ENCODE measurements around the gene MTF2.
"Not testable (repeated sequence)": the region's sequence is repeated elsewhere in the genome, so short reads cannot be mapped to it uniquely, and the experiment has no call there.

MTF2 gene

DNA sequence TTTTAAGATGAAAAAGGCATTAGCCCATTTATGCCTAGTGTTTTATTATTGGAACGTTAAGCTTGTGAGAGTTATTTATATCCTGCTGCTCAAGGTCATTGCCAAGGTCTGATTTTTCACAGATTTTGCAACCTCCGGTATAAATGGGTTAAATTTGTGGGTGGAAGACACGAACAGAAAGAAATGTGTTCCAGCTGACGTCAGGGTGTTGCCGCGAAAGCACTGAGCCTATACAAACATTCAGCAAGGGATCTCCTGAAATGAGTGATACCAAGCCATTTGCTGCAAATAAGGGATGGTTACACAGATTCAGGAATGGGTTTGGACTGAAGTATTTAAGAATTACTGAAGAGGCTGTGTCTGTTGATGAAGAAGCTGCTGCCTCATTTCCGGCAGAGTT lies 68.9 kb downstream of the MTF2 start:
- no peak for DNase-seq

GRCh38 chr1:93150729-93151128 lies 71.6 kb downstream of the MTF2 start:
- DNase-seq = no peak

GRCh38 chr1:93151474-93151873 lies 72.4 kb downstream of the MTF2 start:
- no peak for DNase-seq

DNA sequence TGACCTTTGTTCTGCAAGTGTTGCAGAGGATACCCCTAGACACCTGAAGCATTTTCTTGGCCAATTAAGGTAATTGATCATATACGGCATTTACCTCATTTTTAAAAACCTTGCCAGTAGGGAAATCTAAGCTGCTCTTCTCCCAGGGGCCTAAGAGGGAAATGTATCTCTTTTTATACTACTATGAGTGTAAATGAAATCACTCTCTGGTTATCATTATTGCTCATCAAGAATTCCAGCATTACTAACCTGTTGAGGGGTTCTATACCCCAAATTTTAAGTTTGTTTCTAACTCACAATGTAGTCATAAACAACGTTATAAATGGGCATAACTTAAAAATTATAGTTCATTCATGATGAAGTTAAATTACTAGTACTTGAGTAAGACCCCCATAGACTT lies 73.8 kb downstream of the MTF2 start:
- no peak for DNase-seq

DNA sequence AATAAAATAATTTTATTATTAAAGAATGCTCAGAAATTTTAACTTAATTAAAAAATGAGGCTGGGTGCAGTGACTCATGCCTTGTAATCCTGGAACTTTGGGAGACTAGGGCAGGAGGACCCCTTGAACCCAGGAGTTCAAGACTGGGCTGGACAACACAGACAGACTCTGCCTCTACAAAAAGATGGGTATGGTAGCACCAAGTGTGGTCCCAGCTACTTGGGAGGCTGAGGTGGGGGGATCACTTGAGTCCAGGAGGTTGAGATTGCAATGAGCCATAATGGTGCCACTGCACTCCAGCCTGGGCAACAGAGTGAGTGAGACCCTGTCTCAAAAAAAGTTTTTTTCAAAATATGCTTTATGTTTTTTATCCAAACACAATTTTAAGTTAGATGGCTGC lies 75.8 kb downstream of the MTF2 start:
- DNase-seq = no peak

- DNase-seq = no peak
These were observed 76.3 kb downstream of the MTF2 start for GRCh38 chr1:93155335-93155734.

DNA sequence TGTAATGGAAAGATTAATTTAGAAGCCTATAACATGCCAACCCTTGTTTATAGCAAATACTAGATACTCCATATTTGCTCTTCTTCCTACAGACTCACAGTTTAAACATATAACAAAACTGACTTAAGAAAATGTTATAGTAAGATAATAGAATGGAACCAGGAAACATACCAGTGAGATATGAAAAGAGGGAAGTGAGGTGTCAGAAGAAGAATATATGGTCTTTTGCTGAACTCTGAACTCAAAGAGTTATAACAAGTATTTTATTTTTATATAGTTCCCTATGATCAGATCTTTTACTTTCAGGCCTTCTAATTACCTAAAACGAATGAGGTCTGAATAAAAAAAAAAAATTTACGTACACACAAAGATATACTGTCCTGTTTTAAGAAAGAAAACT lies 80.3 kb downstream of the MTF2 start:
- DNase-seq = no peak

GRCh38 chr1:93163314-93163713 lies 84.2 kb downstream of the MTF2 start:
- not testable (repeated sequence) for DNase-seq

DNA sequence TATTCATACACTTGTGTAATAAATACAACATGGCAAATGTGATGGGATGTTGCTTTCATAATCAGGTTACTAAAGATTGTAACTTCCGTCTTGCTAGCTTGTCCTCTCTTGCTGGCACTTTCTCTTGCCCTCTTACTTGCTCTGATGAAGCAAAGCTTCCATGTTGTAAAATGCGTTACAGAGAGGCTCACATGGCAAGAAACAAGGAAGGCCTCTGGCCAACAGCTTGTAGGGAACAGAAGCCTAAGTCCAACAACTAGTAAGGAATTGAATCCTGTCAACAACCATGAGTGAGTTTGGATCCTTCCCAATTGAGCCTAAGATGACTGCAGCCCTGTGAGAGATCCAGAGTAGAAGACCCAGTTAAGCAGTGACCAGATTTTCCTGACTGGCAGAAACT lies 85.7 kb downstream of the MTF2 start:
- no peak for DNase-seq

- not testable (repeated sequence) for DNase-seq
These were observed 86.8 kb downstream of the MTF2 start for GRCh38 chr1:93165895-93166294.

DNA sequence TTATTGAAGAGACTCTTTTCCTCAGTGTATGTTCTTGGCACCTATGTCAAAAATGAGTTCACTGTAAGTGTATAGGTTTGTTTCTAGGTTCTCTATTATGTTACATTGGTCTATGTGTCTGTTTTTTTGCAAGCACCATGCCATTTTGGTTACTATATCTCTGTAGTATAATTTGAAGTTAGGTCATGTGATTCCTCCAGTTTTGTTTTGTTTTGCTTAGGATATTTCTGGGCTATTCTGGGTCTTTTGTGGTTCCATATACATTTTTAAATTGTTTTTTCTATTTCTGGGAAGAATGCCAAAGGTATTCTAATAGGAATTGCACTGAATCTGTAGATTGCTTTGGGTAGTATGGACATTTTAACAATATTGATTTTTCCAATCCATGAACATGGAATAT lies 87.9 kb downstream of the MTF2 start:
- DNase-seq = no peak

DNA sequence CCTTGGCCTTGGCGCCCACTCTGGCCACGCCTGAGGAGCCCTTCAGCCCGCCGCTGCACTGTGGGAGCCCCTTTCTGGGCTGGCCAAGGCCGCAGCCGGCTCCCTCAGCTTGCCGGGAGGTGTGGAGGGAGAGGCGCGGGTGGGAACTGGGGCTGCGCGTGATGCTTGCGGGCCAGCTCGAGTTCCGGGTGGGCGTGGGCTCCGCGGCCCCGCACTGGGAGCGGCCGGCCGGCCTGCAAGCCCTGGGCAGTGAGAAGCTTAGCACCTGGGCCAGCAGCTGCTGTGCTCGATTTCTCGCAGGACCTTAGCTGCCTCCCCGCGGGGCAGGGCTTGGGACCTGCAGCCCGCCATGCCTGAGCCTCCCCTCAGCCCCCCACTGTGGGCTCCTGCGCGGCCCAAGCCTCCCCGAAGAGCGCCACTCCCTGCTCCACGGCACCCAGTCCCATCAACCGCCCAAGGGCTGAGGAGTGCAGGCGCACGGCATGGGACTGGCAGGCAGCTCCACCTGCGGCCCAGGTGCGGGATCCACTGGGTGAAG lies 91.1 kb downstream of the MTF2 start:
- DNase-seq = not testable (repeated sequence)

DNA sequence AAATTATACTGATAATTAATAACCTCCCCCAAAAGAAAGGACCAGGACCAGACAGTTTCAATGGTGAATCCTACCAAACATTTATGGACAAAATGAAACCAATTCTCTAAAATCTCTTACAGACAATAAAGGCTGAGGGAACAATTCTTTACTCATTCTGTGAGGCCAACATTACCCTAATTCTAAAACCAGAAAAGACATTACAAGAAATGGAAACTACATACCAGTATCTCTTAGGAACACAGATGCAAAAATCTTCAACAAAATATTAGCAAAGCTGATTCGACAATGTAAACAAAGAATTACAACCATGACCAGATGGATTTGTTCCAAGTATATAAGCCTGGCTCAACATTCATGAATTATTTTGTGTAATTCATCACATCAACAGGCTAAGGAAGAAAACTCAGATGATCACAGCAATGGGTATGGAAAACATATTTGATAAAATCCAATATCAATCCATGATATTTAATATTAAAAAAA lies 92.5 kb downstream of the MTF2 start:
- no peak for DNase-seq

- DNase-seq = no peak
These were observed 93.7 kb downstream of the MTF2 start for GRCh38 chr1:93172778-93173177.

DNA sequence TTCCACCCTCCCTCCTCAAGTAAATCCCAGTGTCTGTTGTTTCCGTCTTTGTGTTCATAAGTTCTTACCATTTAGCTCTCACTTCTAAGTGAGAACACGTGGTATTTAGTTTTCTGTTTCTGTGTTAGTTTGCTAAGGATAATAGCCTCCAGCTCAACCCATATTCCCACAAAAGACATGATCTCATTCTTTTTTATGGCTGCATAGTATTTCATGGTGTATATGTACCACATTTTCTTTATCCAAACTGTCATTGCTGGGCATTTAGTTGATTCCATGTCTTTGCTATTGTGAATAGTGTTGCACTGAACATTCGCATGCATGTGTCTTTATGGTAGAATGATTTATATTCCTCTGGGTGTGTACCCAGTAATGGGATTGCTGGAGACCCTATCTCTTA lies 95.6 kb downstream of the MTF2 start:
- not testable (repeated sequence) for DNase-seq

DNA sequence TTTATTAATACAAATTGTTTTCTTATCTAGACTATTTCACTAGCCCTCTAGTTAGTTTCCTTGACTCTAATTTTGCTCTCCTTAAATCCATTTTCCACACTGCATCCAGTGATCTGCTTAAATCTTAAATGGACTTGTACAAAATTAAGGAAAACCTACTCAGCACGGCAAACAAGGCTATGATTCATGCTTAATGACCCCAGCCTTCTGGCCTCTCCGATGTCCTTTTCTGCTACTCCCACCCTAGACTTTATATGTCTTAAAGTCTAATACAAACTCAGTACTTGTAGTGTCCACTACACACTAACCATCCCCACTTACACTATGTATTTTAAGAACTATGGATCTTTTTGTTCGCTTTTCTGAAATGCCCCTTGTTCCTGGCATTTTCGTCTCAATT lies 98.9 kb downstream of the MTF2 start:
- no peak for DNase-seq

DNA sequence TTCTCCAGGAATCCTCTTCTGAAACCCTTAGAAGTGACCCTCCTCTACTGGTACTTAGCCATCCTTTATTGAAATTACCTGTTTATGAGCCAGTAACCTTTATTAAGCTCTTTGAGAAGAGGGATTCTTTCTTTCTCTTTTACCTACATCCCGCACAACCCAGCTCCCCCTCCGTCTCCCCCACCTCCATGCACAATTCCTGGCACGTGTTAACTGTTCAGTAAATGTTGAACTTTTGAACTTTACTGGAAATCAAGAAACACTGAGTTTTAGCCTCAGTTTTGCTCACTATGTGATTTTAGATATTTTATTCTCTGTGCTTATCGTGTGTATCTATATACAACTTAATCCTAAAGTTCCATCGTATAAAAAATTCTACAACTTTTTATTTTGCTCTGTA lies 99.3 kb downstream of the MTF2 start:
- no peak for DNase-seq

DNA sequence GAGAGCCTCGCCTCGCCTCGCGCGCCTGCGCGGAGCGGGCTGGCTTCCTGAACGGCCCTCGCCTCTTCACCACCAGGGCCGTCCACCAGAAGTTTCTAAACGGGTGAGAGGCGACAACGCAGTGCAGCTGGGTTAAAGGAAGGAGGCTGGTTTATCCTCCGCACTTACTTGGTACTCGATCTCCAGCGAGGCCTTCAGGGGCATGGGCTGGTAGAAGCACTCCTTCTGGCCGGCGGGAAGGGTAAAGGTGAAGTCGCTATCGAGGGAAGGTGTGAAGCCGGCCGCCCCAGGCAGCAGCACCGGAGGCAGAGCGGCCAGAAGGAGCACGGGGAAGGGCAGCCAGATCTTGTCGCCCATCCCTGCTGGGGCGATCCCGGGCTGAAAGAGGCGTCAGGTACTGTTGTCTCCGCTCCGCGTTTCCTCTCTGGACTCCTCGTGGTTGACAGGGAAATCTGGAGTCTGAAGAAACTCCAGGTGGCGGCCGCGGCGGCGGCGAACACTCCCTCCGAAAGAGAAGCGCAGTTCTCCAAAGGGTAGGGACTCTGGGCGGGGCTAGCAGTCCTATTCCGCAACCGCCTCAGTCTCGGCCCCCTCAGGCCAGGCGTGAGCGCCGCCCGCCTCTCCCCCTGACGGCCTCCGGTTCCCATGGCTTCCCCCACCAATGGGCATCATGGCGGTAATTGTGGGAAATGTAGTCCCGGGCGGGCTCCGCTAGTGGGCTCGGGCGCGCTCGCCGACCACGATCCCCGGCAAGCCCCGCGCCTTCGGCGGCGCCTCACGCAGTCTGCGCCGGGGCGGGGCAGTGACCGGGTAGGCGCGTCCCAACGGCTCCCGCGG lies 101.0 kb downstream of the MTF2 start, which contains the start of gene TMED5:
TSS of gene TMED5 (minus strand) at position 528 of the 837 bp plus-strand sequence. CDS start at position 357, 171 bp downstream.
- peak; percentile 98 for DNase-seq

DNA sequence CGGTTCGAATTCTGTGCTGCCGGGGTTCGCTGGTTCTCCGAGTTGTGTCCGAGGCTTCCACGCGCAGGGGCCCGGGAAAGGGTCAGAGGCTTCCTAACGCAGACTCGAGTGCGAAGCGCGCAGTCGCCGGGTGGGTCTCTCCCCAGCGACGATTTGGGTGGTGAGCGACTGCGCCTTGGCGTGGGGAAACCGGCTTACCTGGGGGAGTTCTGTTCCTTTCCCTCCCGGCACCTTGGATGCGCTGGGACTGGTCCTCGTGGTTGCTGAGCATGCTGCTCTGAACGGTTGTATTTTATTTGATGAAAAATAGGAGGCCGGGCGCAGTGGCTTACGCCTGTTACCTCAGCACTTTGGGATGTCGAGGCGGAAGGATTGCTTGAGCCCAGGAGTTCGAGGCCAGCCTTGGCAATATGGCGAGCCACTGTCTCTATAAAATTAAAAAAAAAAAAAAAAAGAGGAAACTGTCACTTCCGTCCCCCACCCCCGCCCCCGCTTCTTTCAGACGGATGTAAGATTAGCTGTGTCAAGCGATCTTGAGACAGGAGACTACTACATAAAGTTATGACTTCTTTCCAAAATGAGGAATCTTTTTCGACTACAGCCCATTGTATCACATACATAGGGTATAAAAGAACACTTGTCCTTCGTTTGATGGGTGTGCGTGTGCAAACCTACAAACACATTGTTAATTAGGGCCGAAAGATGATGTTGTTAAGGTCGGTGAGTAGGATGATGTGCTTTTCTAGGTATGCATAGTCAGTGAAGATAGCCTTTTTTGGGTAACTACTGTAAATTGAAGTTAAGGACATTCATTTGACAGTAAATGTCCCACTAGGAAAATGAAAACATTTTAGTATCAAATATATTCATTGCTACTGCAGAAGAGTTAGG lies 101.9 kb downstream of the MTF2 start, which contains the start of gene CCDC18:
TSS of gene CCDC18 (plus strand) at position 2 of the 891 bp plus-strand sequence. CDS start 2,638 bp downstream, outside the sequence.
- peak; percentile 67 for DNase-seq

DNA sequence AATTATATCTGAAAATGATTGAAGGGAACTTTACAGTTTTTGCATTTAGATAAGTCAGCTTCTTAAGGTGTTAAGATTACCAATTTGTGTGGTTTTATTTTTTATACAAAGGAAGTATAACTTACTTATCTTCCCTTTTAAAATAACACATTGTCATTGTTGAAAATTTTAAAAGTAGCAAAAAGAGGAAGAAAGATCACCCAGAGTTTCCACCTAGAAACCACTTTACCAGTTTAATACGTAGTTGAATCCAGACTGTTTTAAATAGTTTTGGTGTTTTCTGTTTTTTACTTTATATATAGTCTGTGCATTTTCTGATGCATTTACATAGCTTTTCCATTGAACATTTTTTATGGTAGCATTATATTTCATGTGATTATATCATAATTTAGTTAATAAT lies 107.6 kb downstream of the MTF2 start:
- DNase-seq = no peak

Data from CD4-positive, alpha-beta T cell treated with Interleukin-17A for 1 hour (primary cell).